Retina (tissue), 1 donor: ENCODE measurements around the gene C5orf15.
"Not testable (repeated sequence)": the region's sequence is repeated elsewhere in the genome, so short reads cannot be mapped to it uniquely, and the experiment has no call there.

Experiments used
- DNase-seq: peaks from one replicate; pipeline ENCODE4 v3.0.0-alpha.2; 2016

C5orf15 gene

GRCh38 chr5:133993185-133993936 lies 24.9 kb upstream of the C5orf15 start:
- no peak for DNase-seq

- no peak for DNase-seq
These were observed 24.2 kb upstream of the C5orf15 start for GRCh38 chr5:133992429-133993155.

- no peak for DNase-seq
These were observed 22.9 kb upstream of the C5orf15 start for GRCh38 chr5:133991171-133991910.

GRCh38 chr5:133990396-133990795 lies 22.0 kb upstream of the C5orf15 start:
- DNase-seq, result no peak

- no peak for DNase-seq
These were observed 17.2 kb upstream of the C5orf15 start for GRCh38 chr5:133985540-133986180.

- DNase-seq, result no peak
These were observed 15.2 kb upstream of the C5orf15 start for GRCh38 chr5:133983674-133984073.

GRCh38 chr5:133981714-133982113 lies 13.3 kb upstream of the C5orf15 start:
- no peak for DNase-seq

GRCh38 chr5:133980652-133981051 lies 12.2 kb upstream of the C5orf15 start:
- DNase-seq, result no peak

- no peak for DNase-seq
These were observed 10.5 kb upstream of the C5orf15 start for GRCh38 chr5:133978943-133979342.

GRCh38 chr5:133977858-133978257 lies 9.4 kb upstream of the C5orf15 start:
- no peak for DNase-seq

GRCh38 chr5:133977161-133977787 lies 8.8 kb upstream of the C5orf15 start:
- DNase-seq, result no peak

GRCh38 chr5:133975546-133975945 lies 7.1 kb upstream of the C5orf15 start:
- DNase-seq, result not testable (repeated sequence)

GRCh38 chr5:133974142-133974541 lies 5.7 kb upstream of the C5orf15 start:
- DNase-seq, result no peak

- DNase-seq, result no peak
These were observed 2.0 kb upstream of the C5orf15 start for GRCh38 chr5:133970325-133970909.

- DNase-seq, result no peak
These were observed 1.4 kb upstream of the C5orf15 start for GRCh38 chr5:133969654-133970324.

GRCh38 chr5:133967698-133968203 lies 674 bp downstream of the C5orf15 start:
- no peak for DNase-seq

GRCh38 chr5:133967124-133967523 lies 1.3 kb downstream of the C5orf15 start:
- DNase-seq, result no peak

- DNase-seq, result no peak
These were observed 2.3 kb downstream of the C5orf15 start for GRCh38 chr5:133966090-133966489.

- DNase-seq, result no peak
These were observed 4.8 kb downstream of the C5orf15 start for GRCh38 chr5:133963493-133964128.

- DNase-seq, result no peak
These were observed 5.5 kb downstream of the C5orf15 start for GRCh38 chr5:133962801-133963476.
